GM18505 (cell line): ENCODE results near the gene RNASEH1.
"Not testable (repeated sequence)": the region's sequence is repeated elsewhere in the genome, so short reads cannot be mapped to it uniquely, and the experiment has no call there.

Experiments used
- ATAC-seq: cut with Tn5 transposase; IDR thresholded peaks from one replicate; pipeline ENCODE4 v1.9.1; 2021; ENCODE audit not compliant: unreplicated experiment
- POLR2A ChIP-seq: IDR thresholded peaks from 4 replicates; pipeline ENCODE4 v1.6.1; 2011; ENCODE audit warnings: borderline replicate concordance; ENCODE audit not compliant: insufficient read depth, insufficient read length; ENCODE audit errors: extremely low read depth

RNASEH1 gene

GRCh38 chr2:3517948-3518495 lies 40.1 kb downstream of the RNASEH1 start:
- ATAC-seq = no peak
- TF ChIP-seq POLR2A = no peak

GRCh38 chr2:3516831-3517230 lies 41.3 kb downstream of the RNASEH1 start:
- ATAC-seq = no peak

GRCh38 chr2:3515438-3515837 lies 42.7 kb downstream of the RNASEH1 start:
- ATAC-seq = not testable (repeated sequence)

More at GRCh38 chr2:3516831-3517230, 41.3 kb downstream of the RNASEH1 start:
- TF ChIP-seq POLR2A = no peak

- no peak for TF ChIP-seq POLR2A
- ATAC-seq = no peak
These were observed 44.9 kb downstream of the RNASEH1 start for GRCh38 chr2:3513026-3513810.

GRCh38 chr2:3512086-3512485 lies 46.0 kb downstream of the RNASEH1 start:
- no peak for ATAC-seq
- no peak for TF ChIP-seq POLR2A

GRCh38 chr2:3505771-3506170 lies 52.4 kb downstream of the RNASEH1 start:
- ATAC-seq = no peak
- TF ChIP-seq POLR2A = no peak

- no peak for TF ChIP-seq POLR2A
- ATAC-seq = no peak
These were observed 53.4 kb downstream of the RNASEH1 start for GRCh38 chr2:3504741-3505140.

- no peak for ATAC-seq
- no peak for TF ChIP-seq POLR2A
These were observed 54.6 kb downstream of the RNASEH1 start for GRCh38 chr2:3503483-3503882.

GRCh38 chr2:3503046-3503445 lies 55.1 kb downstream of the RNASEH1 start:
- TF ChIP-seq POLR2A = no peak

GRCh38 chr2:3500326-3500899 lies 57.7 kb downstream of the RNASEH1 start:
- no peak for TF ChIP-seq POLR2A
- no peak for ATAC-seq

More at GRCh38 chr2:3503046-3503445, 55.1 kb downstream of the RNASEH1 start:
- ATAC-seq = no peak

- no peak for ATAC-seq
- TF ChIP-seq POLR2A = no peak
These were observed 59.2 kb downstream of the RNASEH1 start for GRCh38 chr2:3498783-3499394.

- ATAC-seq = not testable (repeated sequence)
These were observed 61.4 kb downstream of the RNASEH1 start for GRCh38 chr2:3496708-3497080.
